ENCODE results near the gene HNRNPA2B1. TPM values are rescaled to one million over a fixed set of nuclear protein-coding genes. Genes with fewer than 3 reads are reported as not detected.

The HNRNPA2B1 gene
- total RNA-seq, 1 experiment from 2014 or later, result 1,101 TPM

DNA sequence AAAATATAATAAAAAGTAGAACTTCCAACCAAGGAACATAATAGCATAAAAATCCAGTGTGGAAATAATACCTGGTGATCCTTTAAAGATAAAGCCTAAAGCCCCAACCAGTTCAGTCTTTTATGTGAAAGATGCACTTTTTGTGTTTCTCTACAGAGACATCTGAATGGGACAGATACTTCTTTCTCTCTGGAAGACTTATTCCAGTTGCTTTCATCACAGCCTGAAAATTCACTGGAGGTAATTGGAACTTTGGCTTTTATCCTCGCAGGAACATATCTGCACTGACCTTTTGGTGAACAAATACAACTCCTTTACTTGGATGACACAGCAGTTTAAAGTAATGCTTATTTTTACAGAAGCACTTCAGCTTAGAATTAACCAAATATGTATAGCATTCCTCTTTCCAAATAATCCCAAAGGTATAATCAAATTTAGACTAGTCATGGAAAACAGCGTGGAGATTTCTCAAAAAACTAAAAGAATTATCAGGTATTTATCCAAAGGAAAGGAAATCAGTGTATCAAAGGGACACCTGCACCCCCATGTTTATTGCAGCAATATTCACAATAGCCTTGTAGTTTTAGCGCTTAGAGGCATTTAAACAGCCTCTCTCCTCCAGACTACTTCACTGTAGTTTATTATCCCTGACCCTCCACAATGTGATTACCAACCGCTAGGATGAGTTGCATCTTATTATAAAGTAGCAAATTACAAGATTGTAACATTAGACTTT lies 16.8 kb downstream of the HNRNPA2B1 start (continued):
- TF ChIP-seq, protein P1, sequence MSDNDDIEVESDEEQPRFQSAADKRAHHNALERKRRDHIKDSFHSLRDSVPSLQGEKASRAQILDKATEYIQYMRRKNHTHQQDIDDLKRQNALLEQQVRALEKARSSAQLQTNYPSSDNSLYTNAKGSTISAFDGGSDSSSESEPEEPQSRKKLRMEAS (CRISPR knock-in tag; IDR thresholded peaks at IDR 0.05), result no peak

GRCh38 chr7:26182706-26183105 lies 17.8 kb downstream of the HNRNPA2B1 start:
- DNase-seq (ENCODE audit: low spot score) (no peak), ATAC-seq (no peak)
- Mint-ChIP-seq H3K4me3 (no peak overlapping the region), H3K9me3 (no peaks in the 10 kb centered on the region), H3K36me3 (peaks cover 59% of the 10 kb centered on the region), H3K4me1 (peaks cover 39% of the 10 kb centered on the region), H3K27me3 (ENCODE audit: low read depth) (no peaks in the 10 kb centered on the region), H3K27ac (peak overlapping the region; percentile 47)
- CTCF ChIA-PET, result interaction anchor here (1.7 to 2.1 kb wide), 4 partner anchors 92 to 290 kb away, joined by 5 to 14 read pairs (median 8); no protein-coding TSS in a partner anchor
- POLR2A ChIA-PET, result interaction anchor here (1.1 to 1.8 kb wide), 3 partner anchors 9 to 81 kb away, joined by 4 to 5 read pairs (median 5); partner anchors contain the start of gene NFE2L3
- TF ChIP-seq ZNF671 (CRISPR knock-in tag; IDR thresholded peaks at IDR 0.05) (0 out of 2 replicates have a peak, but pooled peaks have one; percentile 11), IRF2 (CRISPR knock-in tag; IDR thresholded peaks at IDR 0.05; ENCODE audit: borderline replicate concordance, low read depth) (no peak), E2F5 (CRISPR knock-in tag; IDR thresholded peaks at IDR 0.05) (no peak), JAZF1 (CRISPR knock-in tag; IDR thresholded peaks at IDR 0.05) (no peak), IRF1 (CRISPR knock-in tag; IDR thresholded peaks at IDR 0.05) (no peak), TEAD1 (CRISPR knock-in tag; IDR thresholded peaks at IDR 0.05) (no peak), ZBTB43 (CRISPR knock-in tag; IDR thresholded peaks at IDR 0.05) (no peak), PRDM15 (CRISPR knock-in tag; IDR thresholded peaks at IDR 0.05) (no peak), ZNF416 (CRISPR knock-in tag; IDR thresholded peaks at IDR 0.05) (0 out of 2 replicates have a peak, but pooled peaks have one; percentile 42), ZNF396 (CRISPR knock-in tag; IDR thresholded peaks at IDR 0.05; ENCODE audit: borderline replicate concordance) (no peak), ZNF532 (CRISPR knock-in tag; IDR thresholded peaks at IDR 0.05; ENCODE audit: borderline replicate concordance) (0 out of 2 replicates have a peak, but pooled peaks have one; percentile 33), USF2 (CRISPR knock-in tag; IDR thresholded peaks at IDR 0.05) (no peak), JUN (CRISPR knock-in tag; IDR thresholded peaks at IDR 0.05) (no peak), PRRX2 (CRISPR knock-in tag; IDR thresholded peaks at IDR 0.05) (no peak)
- TF ChIP-seq, protein P1 (CRISPR knock-in tag; IDR thresholded peaks at IDR 0.05), result no peak
- TF ChIP-seq, protein P2, sequence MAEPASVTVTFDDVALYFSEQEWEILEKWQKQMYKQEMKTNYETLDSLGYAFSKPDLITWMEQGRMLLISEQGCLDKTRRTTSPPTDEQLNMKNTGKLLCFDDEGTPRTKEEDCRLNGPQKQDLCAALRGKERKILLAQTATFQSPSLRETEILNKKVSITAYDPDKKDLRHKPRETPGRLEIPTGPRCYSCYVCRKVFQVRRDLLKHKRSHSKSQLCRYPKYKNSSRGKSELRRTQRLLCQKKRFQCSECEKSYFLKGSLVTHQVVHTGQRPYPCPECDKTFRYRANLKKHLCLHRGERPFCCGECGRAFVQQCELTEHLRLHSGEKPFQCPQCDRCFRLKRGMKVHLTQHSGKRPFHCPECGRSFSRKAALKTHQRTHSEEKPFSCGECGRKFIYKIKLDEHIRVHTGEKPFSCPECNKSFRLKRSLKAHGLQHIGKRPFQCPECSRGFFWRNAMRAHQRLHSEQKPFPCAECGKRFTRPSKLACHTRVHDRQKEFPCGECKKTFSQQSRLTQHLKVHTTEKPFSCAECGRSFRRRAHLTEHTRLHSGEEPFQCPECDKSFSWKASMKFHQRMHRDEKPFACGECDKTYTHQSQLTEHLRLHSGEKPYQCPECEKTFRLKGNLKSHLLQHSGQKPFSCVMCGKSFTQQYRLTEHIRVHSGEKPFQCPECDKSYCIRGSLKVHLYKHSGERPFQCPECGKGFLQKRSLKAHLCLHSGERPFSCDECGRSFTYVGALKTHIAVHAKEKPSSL (CRISPR knock-in tag; conservative IDR thresholded peaks at IDR 0.05), result 0 out of 2 replicates have a peak, but pooled peaks have one; percentile 37
- TF ChIP-seq, protein P3, sequence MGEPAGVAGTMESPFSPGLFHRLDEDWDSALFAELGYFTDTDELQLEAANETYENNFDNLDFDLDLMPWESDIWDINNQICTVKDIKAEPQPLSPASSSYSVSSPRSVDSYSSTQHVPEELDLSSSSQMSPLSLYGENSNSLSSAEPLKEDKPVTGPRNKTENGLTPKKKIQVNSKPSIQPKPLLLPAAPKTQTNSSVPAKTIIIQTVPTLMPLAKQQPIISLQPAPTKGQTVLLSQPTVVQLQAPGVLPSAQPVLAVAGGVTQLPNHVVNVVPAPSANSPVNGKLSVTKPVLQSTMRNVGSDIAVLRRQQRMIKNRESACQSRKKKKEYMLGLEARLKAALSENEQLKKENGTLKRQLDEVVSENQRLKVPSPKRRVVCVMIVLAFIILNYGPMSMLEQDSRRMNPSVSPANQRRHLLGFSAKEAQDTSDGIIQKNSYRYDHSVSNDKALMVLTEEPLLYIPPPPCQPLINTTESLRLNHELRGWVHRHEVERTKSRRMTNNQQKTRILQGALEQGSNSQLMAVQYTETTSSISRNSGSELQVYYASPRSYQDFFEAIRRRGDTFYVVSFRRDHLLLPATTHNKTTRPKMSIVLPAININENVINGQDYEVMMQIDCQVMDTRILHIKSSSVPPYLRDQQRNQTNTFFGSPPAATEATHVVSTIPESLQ (CRISPR knock-in tag; IDR thresholded peaks at IDR 0.05), result no peak
